Endodermal cell (in vitro differentiated cells): ENCODE results near the gene C12orf57. TPM values are rescaled to one million over a fixed set of nuclear protein-coding genes. Genes with fewer than 3 reads are reported as not detected.

Source experiments
- DNase-seq: peaks from one replicate; pipeline ENCODE4 v3.0.0-alpha.2; 2017
- H3K27ac ChIP-seq: 2 replicates; pipeline ENCODE4 v1.5.1; 2013; ENCODE audit warnings: mild to moderate bottlenecking, low read depth, low read length, moderate library complexity
- H3K27me3 ChIP-seq: 2 replicates; pipeline ENCODE4 v1.6.1; 2013; ENCODE audit warnings: mild to moderate bottlenecking, low read length, moderate library complexity; ENCODE audit not compliant: insufficient read depth, control insufficient read depth, poor library complexity, severe bottlenecking
- H3K36me3 ChIP-seq: 2 replicates; pipeline ENCODE4 v1.7.0; 2013; ENCODE audit warnings: mild to moderate bottlenecking, low read length, moderate library complexity; ENCODE audit not compliant: control insufficient read depth, insufficient read depth
- H3K4me1 ChIP-seq: one replicate; pipeline ENCODE4 v1.7.0; 2013; ENCODE audit warnings: low read length; ENCODE audit not compliant: control insufficient read depth, insufficient read depth
- H3K4me3 ChIP-seq: 2 replicates; pipeline ENCODE4 v1.5.1; 2013; ENCODE audit warnings: mild to moderate bottlenecking, low read length, moderate library complexity
- H3K9ac ChIP-seq: 2 replicates; pipeline ENCODE4 v1.6.1; 2013; ENCODE audit warnings: mild to moderate bottlenecking, low read length, moderate library complexity; ENCODE audit not compliant: poor library complexity, severe bottlenecking; ENCODE audit errors: extremely low read depth
- H3K9me3 ChIP-seq: 2 replicates; pipeline ENCODE4 v1.6.1; 2013; ENCODE audit warnings: mild to moderate bottlenecking, low read length, moderate library complexity; ENCODE audit not compliant: control insufficient read depth
- H3K27ac Mint-ChIP-seq: 2 replicates; pipeline ENCODE4 v1.8.0; 2020; ENCODE audit warnings: mixed read lengths
- H3K27me3 Mint-ChIP-seq: 2 replicates; pipeline ENCODE4 v1.8.0; 2021; ENCODE audit warnings: mild to moderate bottlenecking, mixed read lengths; ENCODE audit not compliant: insufficient read depth
- H3K36me3 Mint-ChIP-seq: 2 replicates; pipeline ENCODE4 v1.8.0; 2020; ENCODE audit warnings: low read depth, mixed read lengths
- H3K4me1 Mint-ChIP-seq: 2 replicates; pipeline ENCODE4 v1.8.0; 2020; ENCODE audit warnings: mixed read lengths
- H3K4me3 Mint-ChIP-seq: 2 replicates; pipeline ENCODE4 v1.8.0; 2020; ENCODE audit warnings: mild to moderate bottlenecking, moderate library complexity, mixed read lengths
- H3K9me3 Mint-ChIP-seq: 2 replicates; pipeline ENCODE4 v1.8.0; 2020; ENCODE audit warnings: mild to moderate bottlenecking, mixed read lengths
- WGBS, 2 experiments: methylation state at CpG; one replicate each; pipeline versions ENCODE4 v1.1.5 to v1.1.7; 2013; ENCODE audit warnings: missing lambda C conversion rate in 2 of 2, mixed read lengths in 1 of 2; ENCODE audit not compliant: insufficient coverage in 1 of 2, insufficient read length in 1 of 2; 5-methylcytosine and 5-hydroxymethylcytosine counted together
- total RNA-seq, 2 donors: library from RNA; stranded (reverse); fragmentation: NEBNext Ultra II Directional in 1 of 2; extraction: Animal tissue kit (Norgen Biotek cat#: 25700) in 1 of 2; gene quantifications; 2 replicates in 1 of 2; 3 replicates in 1 of 2; pipeline ENCODE4 v1.2.1, GENCODE V29; 2021
- TF ChIP-seq, protein P1 (sequence below): fragments of 200-600 bp; sonication (generic); conservative IDR thresholded peaks from 2 replicates; pipeline ENCODE4 v1.5.0; 2021; ENCODE audit warnings: antibody characterized with exemption, mild to moderate bottlenecking

Gene C12orf57
- total RNA-seq, 2 donors from 2014 or later = 141 to 257 TPM

DNA sequence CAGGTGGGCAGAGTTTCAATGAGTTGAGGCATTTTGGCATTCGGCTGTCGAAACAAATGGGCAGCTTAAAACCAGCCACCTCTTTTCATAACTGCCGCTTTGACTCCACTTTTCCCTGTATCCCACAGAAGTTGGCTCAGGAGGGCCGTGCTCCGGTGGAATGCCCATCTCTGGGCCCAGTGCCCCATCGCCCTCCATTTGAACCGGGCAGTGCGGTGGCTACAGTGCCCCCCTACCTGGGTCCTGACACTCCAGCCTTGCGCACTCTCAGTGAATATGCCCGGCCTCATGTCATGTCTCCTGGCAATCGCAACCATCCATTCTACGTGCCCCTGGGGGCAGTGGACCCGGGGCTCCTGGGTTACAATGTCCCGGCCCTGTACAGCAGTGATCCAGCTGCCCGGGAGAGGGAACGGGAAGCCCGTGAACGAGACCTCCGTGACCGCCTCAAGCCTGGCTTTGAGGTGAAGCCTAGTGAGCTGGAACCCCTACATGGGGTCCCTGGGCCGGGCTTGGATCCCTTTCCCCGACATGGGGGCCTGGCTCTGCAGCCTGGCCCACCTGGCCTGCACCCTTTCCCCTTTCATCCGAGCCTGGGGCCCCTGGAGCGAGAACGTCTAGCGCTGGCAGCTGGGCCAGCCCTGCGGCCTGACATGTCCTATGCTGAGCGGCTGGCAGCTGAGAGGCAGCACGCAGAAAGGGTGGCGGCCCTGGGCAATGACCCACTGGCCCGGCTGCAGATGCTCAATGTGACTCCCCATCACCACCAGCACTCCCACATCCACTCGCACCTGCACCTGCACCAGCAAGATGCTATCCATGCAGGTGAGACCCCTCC, 5.2 kb upstream of the C12orf57 start:
- H3K4me3 ChIP-seq = peak overlapping the region; percentile 72
- H3K36me3 ChIP-seq = peaks cover 73% of the 10 kb centered on the region
- Mint-ChIP-seq H3K27ac (peak overlapping the region; percentile 90), H3K4me1 (peaks cover 30% of the 10 kb centered on the region), H3K4me3 (peak overlapping the region; percentile 63), H3K27me3 (no peaks in the 10 kb centered on the region), H3K9me3 (no peaks in the 10 kb centered on the region), H3K36me3 (peaks cover 75% of the 10 kb centered on the region)
- H3K4me1 ChIP-seq = peaks cover 6% of the 10 kb centered on the region
- H3K9me3 ChIP-seq = no peaks in the 10 kb centered on the region
- H3K27ac ChIP-seq = peak overlapping the region; percentile 59
- H3K9ac ChIP-seq = no peak overlapping the region
- TF ChIP-seq, protein P1, sequence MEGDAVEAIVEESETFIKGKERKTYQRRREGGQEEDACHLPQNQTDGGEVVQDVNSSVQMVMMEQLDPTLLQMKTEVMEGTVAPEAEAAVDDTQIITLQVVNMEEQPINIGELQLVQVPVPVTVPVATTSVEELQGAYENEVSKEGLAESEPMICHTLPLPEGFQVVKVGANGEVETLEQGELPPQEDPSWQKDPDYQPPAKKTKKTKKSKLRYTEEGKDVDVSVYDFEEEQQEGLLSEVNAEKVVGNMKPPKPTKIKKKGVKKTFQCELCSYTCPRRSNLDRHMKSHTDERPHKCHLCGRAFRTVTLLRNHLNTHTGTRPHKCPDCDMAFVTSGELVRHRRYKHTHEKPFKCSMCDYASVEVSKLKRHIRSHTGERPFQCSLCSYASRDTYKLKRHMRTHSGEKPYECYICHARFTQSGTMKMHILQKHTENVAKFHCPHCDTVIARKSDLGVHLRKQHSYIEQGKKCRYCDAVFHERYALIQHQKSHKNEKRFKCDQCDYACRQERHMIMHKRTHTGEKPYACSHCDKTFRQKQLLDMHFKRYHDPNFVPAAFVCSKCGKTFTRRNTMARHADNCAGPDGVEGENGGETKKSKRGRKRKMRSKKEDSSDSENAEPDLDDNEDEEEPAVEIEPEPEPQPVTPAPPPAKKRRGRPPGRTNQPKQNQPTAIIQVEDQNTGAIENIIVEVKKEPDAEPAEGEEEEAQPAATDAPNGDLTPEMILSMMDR = peak; percentile 6
- no peak for DNase-seq
- H3K27me3 ChIP-seq = no peaks in the 10 kb centered on the region
- 91 to 93% methylated on average over 14 to 32 of the region's 32 CpGs for WGBS, 2 experiments

DNA sequence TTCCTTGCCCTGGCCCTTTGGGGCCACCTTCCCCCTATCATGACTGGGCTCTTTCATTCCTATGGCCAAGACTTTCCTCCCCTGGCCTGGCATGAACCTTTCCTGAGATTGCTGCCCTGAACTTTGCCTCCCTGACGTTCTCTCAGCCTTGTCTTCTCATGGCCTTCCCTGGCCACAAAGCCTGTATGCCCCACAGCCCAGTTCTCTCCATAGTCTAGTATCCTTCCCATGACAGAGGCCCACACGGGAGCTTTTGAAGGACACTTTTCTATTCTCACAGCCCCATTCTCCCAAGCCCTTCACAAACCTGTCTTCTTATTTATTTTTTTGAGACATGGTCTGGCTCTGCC, 4.7 kb upstream of the C12orf57 start:
- Mint-ChIP-seq H3K4me3 (peak overlapping the region; percentile 63), H3K27me3 (no peaks in the 10 kb centered on the region), H3K9me3 (no peaks in the 10 kb centered on the region), H3K4me1 (peaks cover 32% of the 10 kb centered on the region), H3K36me3 (peaks cover 69% of the 10 kb centered on the region), H3K27ac (peak overlapping the region; percentile 90)
- no peak overlapping the region for H3K9ac ChIP-seq
- H3K27me3 ChIP-seq = no peaks in the 10 kb centered on the region
- TF ChIP-seq, protein P1 = no peak
- WGBS, 2 experiments = 90 to 94% methylated on average over 2 of the region's 2 CpGs
- peaks cover 6% of the 10 kb centered on the region for H3K4me1 ChIP-seq
- H3K4me3 ChIP-seq = no peak overlapping the region
- H3K36me3 ChIP-seq = peaks cover 67% of the 10 kb centered on the region
- no peaks in the 10 kb centered on the region for H3K9me3 ChIP-seq
- H3K27ac ChIP-seq = no peak overlapping the region
- no peak for DNase-seq

DNA sequence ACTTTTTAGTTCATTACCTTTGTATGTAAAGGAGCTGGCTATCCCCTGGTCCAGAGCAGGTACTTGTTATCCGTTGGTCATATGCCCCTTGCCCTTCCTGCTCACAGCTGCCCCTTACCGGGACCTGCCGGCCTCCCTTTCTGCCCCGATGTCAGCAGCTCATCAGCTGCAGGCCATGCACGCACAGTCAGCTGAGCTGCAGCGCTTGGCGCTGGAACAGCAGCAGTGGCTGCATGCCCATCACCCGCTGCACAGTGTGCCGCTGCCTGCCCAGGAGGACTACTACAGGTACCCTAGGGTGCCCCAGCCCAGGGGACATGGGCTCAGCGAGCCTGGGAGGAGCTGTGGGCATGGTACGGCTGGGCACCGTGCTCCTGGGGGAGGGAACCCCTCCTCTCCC, 2.6 kb upstream of the C12orf57 start:
- H3K4me3 Mint-ChIP-seq = no peak overlapping the region
- H3K4me3 ChIP-seq = no peak overlapping the region
- H3K36me3 Mint-ChIP-seq = peaks cover 48% of the 10 kb centered on the region
- H3K27ac Mint-ChIP-seq = peak overlapping the region; percentile 41
- H3K27me3 ChIP-seq = no peaks in the 10 kb centered on the region
- no peak overlapping the region for H3K9ac ChIP-seq
- 96 to 100% methylated on average over 7 to 12 of the region's 12 CpGs for WGBS, 2 experiments
- peaks cover 49% of the 10 kb centered on the region for H3K4me1 Mint-ChIP-seq
- TF ChIP-seq, protein P1 = no peak
- no peak for DNase-seq
- H3K9me3 ChIP-seq = no peaks in the 10 kb centered on the region
- no peaks in the 10 kb centered on the region for H3K9me3 Mint-ChIP-seq
- peaks cover 13% of the 10 kb centered on the region for H3K4me1 ChIP-seq
- no peaks in the 10 kb centered on the region for H3K27me3 Mint-ChIP-seq
- H3K36me3 ChIP-seq = peaks cover 46% of the 10 kb centered on the region
- no peak overlapping the region for H3K27ac ChIP-seq
